Endothelial cell of umbilical vein (primary cell): ENCODE measurements around the gene NPHP3. TPM values are rescaled to one million over a fixed set of nuclear protein-coding genes. Genes with fewer than 3 reads are reported as not detected.

Source experiments
- BruUV-seq: library from RNA; stranded (reverse); fragments of 400-500 nt; replicated peaks from 2 replicates; lab custom pipeline; 2021; lab: Mats Ljungman, UMichigan
- CTCF ChIA-PET: fragments of 300-600, 350-600 bp; sonication (Branson Sonifier 250); formaldehyde crosslinking; loops from one replicate; lab custom pipeline; 2021; ENCODE audit warnings: antibody characterized with exemption, inconsistent platforms; lab: Charles Lee
- POLR2A ChIA-PET: fragments of 300-600, 350-600 bp; sonication (Branson Sonifier 250); formaldehyde crosslinking; loops from one replicate; lab custom pipeline; 2021; ENCODE audit warnings: antibody characterized with exemption, inconsistent platforms; lab: Charles Lee
- DNase-seq: peaks from one replicate; pipeline ENCODE4 v3.0.0-alpha.2; 2011; ENCODE audit warnings: low read depth, low spot score
- FAIRE-seq: peaks from 2 replicates; lab custom pipeline; 2011; peaks lifted over from hg19 to GRCh38; lab: Jason Lieb, UNC
- H2AFZ ChIP-seq: 2 replicates; pipeline ENCODE4 v1.6.0; 2012; ENCODE audit warnings: low read depth, low read length, control low read depth, inconsistent platforms
- H3K27ac ChIP-seq: 2 replicates; pipeline ENCODE4 v1.5.1; 2011; ENCODE audit warnings: low read depth, mild to moderate bottlenecking, control low read depth, low read length, moderate library complexity; ENCODE audit not compliant: insufficient read depth
- H3K27me3 ChIP-seq, 2 experiments: 2 replicates each; pipeline versions ENCODE4 v1.6.0 to v1.6.1; 2011; ENCODE audit warnings: low read length in 2 of 2, mixed read lengths in 1 of 2; ENCODE audit not compliant: control insufficient read depth in 2 of 2, insufficient read depth in 2 of 2
- H3K36me3 ChIP-seq, 2 experiments: 2 replicates in 1 of 2; 3 replicates in 1 of 2; pipeline ENCODE4 v1.5.1; 2011; ENCODE audit warnings: low read length in 2 of 2, mild to moderate bottlenecking in 1 of 2, moderate library complexity in 1 of 2; ENCODE audit not compliant: control insufficient read depth in 2 of 2, insufficient read depth in 2 of 2; ENCODE audit errors: extremely low read depth in 1 of 2
- H3K4me1 ChIP-seq: 3 replicates; pipeline ENCODE4 v1.5.1; 2011; ENCODE audit warnings: mild to moderate bottlenecking, low read length; ENCODE audit not compliant: control insufficient read depth, insufficient read depth; ENCODE audit errors: extremely low read depth
- H3K4me2 ChIP-seq: 2 replicates; pipeline ENCODE4 v1.6.1; 2011; ENCODE audit warnings: low read length, control low read depth, mixed read lengths; ENCODE audit not compliant: insufficient read depth
- H3K4me3 ChIP-seq, 3 experiments: fragments of 200-600 bp in 1 of 3; sonication (generic), shearing (Covaris generic) in 1 of 3; replicated peaks in 1 of 3; 2 replicates each; pipeline ENCODE4 v1.5.1; 2011 to 2016; ENCODE audit warnings: control low read depth in 3 of 3, low read length in 3 of 3, mild to moderate bottlenecking in 2 of 3, inconsistent platforms in 1 of 3, low read depth in 1 of 3, moderate library complexity in 1 of 3; ENCODE audit not compliant: insufficient read depth in 1 of 3
- H3K79me2 ChIP-seq: 2 replicates; pipeline ENCODE4 v1.6.0; 2012; ENCODE audit warnings: low read length, inconsistent platforms; ENCODE audit not compliant: control insufficient read depth, insufficient read depth
- H3K9ac ChIP-seq: replicated peaks from 2 replicates; pipeline ENCODE3; 2011; ENCODE audit warnings: low read length, control low read depth; ENCODE audit not compliant: insufficient read depth; ENCODE audit errors: extremely low read depth
- H3K9me1 ChIP-seq: replicated peaks from 3 replicates; pipeline ENCODE4 v1.6.0; 2011; ENCODE audit warnings: mild to moderate bottlenecking, low read length; ENCODE audit not compliant: control insufficient read depth, insufficient read depth; ENCODE audit errors: extremely low read depth
- H3K9me3 ChIP-seq: replicated peaks from 2 replicates; pipeline ENCODE4 v1.5.1; 2012; ENCODE audit warnings: low read length, inconsistent platforms; ENCODE audit not compliant: control insufficient read depth, insufficient read depth
- H4K20me1 ChIP-seq: replicated peaks from 2 replicates; pipeline ENCODE3; 2011; ENCODE audit warnings: mild to moderate bottlenecking, low read length; ENCODE audit not compliant: control insufficient read depth, insufficient read depth; ENCODE audit errors: extremely low read depth
- EZH2 ChIP-seq: IDR thresholded peaks from 2 replicates; pipeline ENCODE4 v1.6.1; 2012; ENCODE audit warnings: borderline replicate concordance, low read depth, mild to moderate bottlenecking, moderate library complexity, low read length, inconsistent platforms; ENCODE audit not compliant: severe bottlenecking
- FOS ChIP-seq: IDR thresholded peaks from 2 replicates; pipeline ENCODE4 v1.6.1; 2011; ENCODE audit warnings: mild to moderate bottlenecking, low read length, moderate library complexity, borderline replicate concordance; ENCODE audit not compliant: insufficient read depth
- MYC ChIP-seq: IDR thresholded peaks from one replicate; pipeline ENCODE4 v1.6.1; 2011; ENCODE audit warnings: mild to moderate bottlenecking, low read depth, low read length
- dilution Hi-C: fragments of 300-500 bp; cut with MboI; formaldehyde crosslinking; loops from one replicate; pipeline ENCODE4 v1.15.0; 2019; ENCODE audit warnings: low sequenced_read_pairs; ENCODE audit not compliant: extremely low pct_ligation_motif_present
- intact Hi-C: fragments of 100-400 bp; cut with micrococcal nuclease; formaldehyde crosslinking; loops from one replicate; pipeline ENCODE4 v1.10.0; 2022
- polyA plus RNA-seq, 4 experiments: library from polyadenylated mRNA; depleted of rRNA in 3 of 4; stranded (reverse) in 3 of 4; unstranded in 1 of 4; fragments of >200 nt; gene quantifications; 2 replicates each; pipeline versions ENCODE4 v1.2.1 to v1.2.3, GENCODE V29; 2011 to 2012; ENCODE audit warnings: missing spikeins in 1 of 4
- total RNA-seq: library from RNA; stranded (reverse); gene quantifications from 2 replicates; pipeline ENCODE4 v1.2.3, GENCODE V29; 2021
- TF ChIP-seq, protein P1 (sequence below), 2 donors: IDR thresholded peaks; 1 replicate in 1 of 2; 2 replicates in 1 of 2; pipeline ENCODE4 v1.5.1; 2011; ENCODE audit warnings: low read length in 2 of 2, mild to moderate bottlenecking in 2 of 2, moderate library complexity in 2 of 2, control low read depth in 1 of 2, inconsistent platforms in 1 of 2, low read depth in 1 of 2; ENCODE audit not compliant: insufficient read depth in 1 of 2; ENCODE audit errors: extremely low read depth in 1 of 2

Gene NPHP3
- total and polyA plus RNA-seq, 2 donors (not counting 3 experiments of a cell fraction or from before 2014, with no cell fraction given): 20.8 to 30.3 TPM

DNA sequence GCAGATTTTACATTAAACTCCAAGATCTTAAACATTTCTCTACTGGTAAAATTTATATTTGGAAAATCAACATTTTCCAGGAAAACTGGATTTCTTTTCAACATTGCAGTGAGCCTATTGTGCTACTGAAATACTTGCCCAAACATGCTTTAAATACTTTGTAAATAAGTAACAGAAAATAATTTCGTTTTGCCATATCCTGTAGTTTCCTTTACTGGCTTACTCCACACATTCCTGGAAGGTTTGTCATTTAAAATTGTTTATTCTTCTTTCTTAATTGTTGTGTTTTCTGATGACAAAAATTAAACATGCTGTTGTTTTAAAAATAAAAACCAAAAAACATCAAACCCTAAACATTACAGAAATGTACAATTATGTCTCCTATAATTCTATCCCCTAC lies 84.6 kb downstream of the NPHP3 start:
- no peak for FAIRE-seq
- Histone ChIP-seq H3K27me3 (no peaks in the 10 kb centered on the region), H4K20me1 (no peaks in the 10 kb centered on the region), H3K9ac (peak overlapping the region; percentile 1), H3K4me3 (no peak overlapping the region), H3K79me2 (no peaks in the 10 kb centered on the region), H3K4me2 (peak overlapping the region; percentile 57), H3K9me3 (no peaks in the 10 kb centered on the region), H3K36me3 (peaks cover 0 to 2% of the 10 kb centered on the region in 2 experiments), H3K27ac (peak overlapping the region; percentile 51), H3K9me1 (no peaks in the 10 kb centered on the region), H2AFZ (no peak overlapping the region), H3K4me1 (peaks cover 17% of the 10 kb centered on the region)
- intact Hi-C loops: no loop called here
- DNase-seq: peak; percentile 45
- BruUV-seq: no TSS peak
- ChIA-PET POLR2A (no interaction called here), CTCF (interaction anchor here (1.5 to 6.8 kb wide), 2 partner anchors 95 to 101 kb away, joined by 5 to 423 read pairs; no protein-coding TSS in a partner anchor)
- TF ChIP-seq FOS: peak; percentile 9
- TF ChIP-seq, protein P1, sequence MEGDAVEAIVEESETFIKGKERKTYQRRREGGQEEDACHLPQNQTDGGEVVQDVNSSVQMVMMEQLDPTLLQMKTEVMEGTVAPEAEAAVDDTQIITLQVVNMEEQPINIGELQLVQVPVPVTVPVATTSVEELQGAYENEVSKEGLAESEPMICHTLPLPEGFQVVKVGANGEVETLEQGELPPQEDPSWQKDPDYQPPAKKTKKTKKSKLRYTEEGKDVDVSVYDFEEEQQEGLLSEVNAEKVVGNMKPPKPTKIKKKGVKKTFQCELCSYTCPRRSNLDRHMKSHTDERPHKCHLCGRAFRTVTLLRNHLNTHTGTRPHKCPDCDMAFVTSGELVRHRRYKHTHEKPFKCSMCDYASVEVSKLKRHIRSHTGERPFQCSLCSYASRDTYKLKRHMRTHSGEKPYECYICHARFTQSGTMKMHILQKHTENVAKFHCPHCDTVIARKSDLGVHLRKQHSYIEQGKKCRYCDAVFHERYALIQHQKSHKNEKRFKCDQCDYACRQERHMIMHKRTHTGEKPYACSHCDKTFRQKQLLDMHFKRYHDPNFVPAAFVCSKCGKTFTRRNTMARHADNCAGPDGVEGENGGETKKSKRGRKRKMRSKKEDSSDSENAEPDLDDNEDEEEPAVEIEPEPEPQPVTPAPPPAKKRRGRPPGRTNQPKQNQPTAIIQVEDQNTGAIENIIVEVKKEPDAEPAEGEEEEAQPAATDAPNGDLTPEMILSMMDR (IDR thresholded peaks at IDR 0.05; ENCODE audit: extremely low read depth in 1 of 2, insufficient read depth in 1 of 2, low read depth in 1 of 2, low read length in 2 of 2): no peak
- dilution Hi-C loops: loop anchor here (25.0 kb wide), 1 partner anchor 100 kb away; no protein-coding TSS in a partner anchor

DNA sequence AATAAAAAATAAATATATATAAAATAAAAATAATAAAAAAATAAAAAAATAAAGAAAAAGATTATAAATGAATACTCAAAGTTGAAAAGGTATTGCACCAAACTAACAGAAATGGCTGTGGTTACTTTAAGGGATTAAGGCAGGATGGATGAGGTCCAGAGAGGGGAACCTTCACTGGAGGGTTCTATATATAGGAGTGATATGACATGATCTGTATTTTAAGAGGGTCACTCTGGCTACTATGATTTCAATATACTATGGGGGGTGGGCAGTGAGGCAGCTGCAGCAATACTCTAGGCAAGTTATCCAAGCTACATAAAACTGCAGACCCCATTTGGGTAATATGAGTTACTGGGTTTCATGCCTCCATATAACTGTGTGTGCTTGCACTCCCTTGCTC lies 87.2 kb downstream of the NPHP3 start:
- no peaks in the 10 kb centered on the region for H3K9me3 ChIP-seq
- H4K20me1 ChIP-seq: no peaks in the 10 kb centered on the region
- H3K9me1 ChIP-seq: no peaks in the 10 kb centered on the region
- no peaks in the 10 kb centered on the region for H3K79me2 ChIP-seq
- H3K27me3 ChIP-seq: no peaks in the 10 kb centered on the region
- no peak overlapping the region for H3K9ac ChIP-seq
- TF ChIP-seq EZH2 (no peak), MYC (no peak)
- TF ChIP-seq, protein P1 (IDR thresholded peaks at IDR 0.05; ENCODE audit: extremely low read depth in 1 of 2, insufficient read depth in 1 of 2, low read depth in 1 of 2, low read length in 2 of 2): no peak
- H3K27ac ChIP-seq: no peak overlapping the region
- POLR2A ChIA-PET: no interaction called here
- H3K36me3 ChIP-seq: peaks cover 0 to 2% of the 10 kb centered on the region in 2 experiments
- dilution Hi-C loops: loop anchor here (25.0 kb wide), 1 partner anchor 98 kb away; no protein-coding TSS in a partner anchor
- CTCF ChIA-PET: interaction anchor here (0.7 to 2.1 kb wide), 3 partner anchors 12 to 99 kb away, joined by 3 to 17 read pairs (median 3); no protein-coding TSS in a partner anchor
- no peak overlapping the region for H3K4me2 ChIP-seq
- DNase-seq: no peak
- no peak overlapping the region for H2AFZ ChIP-seq
- no TSS peak for BruUV-seq
- no peak for FAIRE-seq
- H3K4me1 ChIP-seq: peaks cover 22% of the 10 kb centered on the region
- intact Hi-C loops: no loop called here
- no peak overlapping the region for H3K4me3 ChIP-seq
